Activated naive CD8-positive, alpha-beta T cell treated with anti-CD3 and anti-CD28 coated beads, Interleukin-2, amount 50 U/mL, for 24 hours (primary cell): ENCODE data around the gene PXDC1.

Source experiments
- ATAC-seq: fragments of 150-1000 bp; cut with Tn5 transposase; one replicate; pipeline ENCODE4 v1.10.0; 2021
- DNase-seq: peaks from one replicate; pipeline ENCODE4 v3.0.0; 2021
- H3K27ac Mint-ChIP-seq: one replicate; pipeline ENCODE4 v1.8.0; 2021; ENCODE audit warnings: mild to moderate bottlenecking, mixed read lengths
- H3K27me3 Mint-ChIP-seq: one replicate; pipeline ENCODE4 v1.8.0; 2021; ENCODE audit warnings: mixed read lengths
- H3K36me3 Mint-ChIP-seq: one replicate; pipeline ENCODE4 v1.8.0; 2021; ENCODE audit warnings: low read depth, mixed read lengths
- H3K4me1 Mint-ChIP-seq: one replicate; pipeline ENCODE4 v1.8.0; 2021; ENCODE audit warnings: mixed read lengths
- H3K4me3 Mint-ChIP-seq: one replicate; pipeline ENCODE4 v1.8.0; 2021; ENCODE audit warnings: mild to moderate bottlenecking, moderate library complexity, mixed read lengths
- H3K9me3 Mint-ChIP-seq: one replicate; pipeline ENCODE4 v1.8.0; 2021; ENCODE audit warnings: mixed read lengths

The PXDC1 gene

DNA sequence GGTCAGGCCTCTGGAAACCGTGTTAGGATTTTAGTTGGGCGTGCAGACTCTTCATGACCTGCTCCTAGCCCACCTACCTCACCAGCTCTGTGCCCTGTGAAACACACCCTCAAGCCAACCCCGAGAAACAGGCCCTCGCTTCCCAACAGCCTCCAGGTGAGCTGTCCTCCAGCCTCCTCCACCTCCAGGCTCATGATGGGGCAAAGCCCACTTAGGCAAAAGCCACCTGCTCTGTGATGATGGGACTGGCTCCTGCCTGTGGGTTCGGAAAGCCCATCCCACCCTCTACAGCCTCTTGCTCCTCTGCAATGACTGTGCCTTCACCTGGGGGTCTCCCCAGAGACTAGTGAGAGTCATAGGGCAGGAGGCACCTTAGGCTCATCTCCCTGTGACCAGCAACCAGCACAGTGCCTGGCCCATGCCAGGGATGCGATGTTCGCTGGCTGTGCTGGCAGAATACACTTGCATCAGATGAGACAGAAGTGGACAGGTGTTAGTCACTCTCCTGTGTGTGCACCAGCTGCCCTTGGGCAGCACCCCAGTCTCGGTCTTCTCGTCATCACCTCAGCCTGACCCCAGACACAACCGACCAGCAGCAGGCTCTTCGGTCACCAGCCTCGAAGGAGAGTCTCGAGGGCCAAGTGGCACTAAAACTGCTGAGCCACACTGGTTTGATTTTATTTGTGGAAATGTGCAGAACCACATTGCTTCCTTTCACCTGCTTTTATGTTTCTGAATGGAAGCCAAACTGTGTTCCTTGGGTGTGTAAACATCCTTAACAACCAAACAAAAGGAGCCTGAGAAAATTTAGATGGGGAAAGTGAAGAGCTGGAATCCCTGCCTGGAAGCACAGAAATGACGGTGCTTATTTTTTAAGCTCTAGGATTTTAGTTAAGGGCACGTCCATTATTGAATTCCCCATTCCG, 10.7 kb downstream of the PXDC1 start:
- Mint-ChIP-seq H3K4me3 (no peak overlapping the region), H3K27ac (no peak overlapping the region), H3K4me1 (peaks cover 10% of the 10 kb centered on the region), H3K9me3 (no peaks in the 10 kb centered on the region), H3K36me3 (no peaks in the 10 kb centered on the region), H3K27me3 (peaks cover 13% of the 10 kb centered on the region)
- no peak for DNase-seq
- ATAC-seq = no peak

DNA sequence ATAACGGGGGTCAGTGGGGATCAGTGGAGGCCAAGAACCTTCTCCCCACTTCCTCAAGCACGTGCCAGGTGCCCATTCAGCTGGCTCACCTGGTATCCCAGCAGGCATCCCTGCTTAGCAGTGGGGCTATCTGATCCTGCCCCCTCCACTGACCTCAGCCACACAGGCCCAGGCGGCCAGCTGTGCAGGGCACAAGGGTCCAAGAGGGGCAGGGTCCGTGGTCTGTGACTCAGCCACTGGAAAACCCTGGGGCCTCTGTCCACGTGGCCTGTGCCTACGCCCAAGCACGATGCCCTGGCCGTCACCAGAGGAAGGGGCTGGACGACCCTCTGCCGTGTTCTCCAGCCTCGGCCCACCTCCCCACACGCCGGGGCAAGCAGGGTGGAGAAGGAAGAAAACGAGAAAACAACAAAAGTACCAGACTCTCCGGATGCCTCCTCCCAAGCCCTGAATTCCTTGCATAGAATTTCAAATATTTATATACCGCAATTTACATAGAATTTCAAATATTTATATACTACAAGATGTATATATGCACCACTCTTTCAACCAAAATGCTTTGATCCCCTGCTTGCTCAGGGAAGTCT, 12.1 kb downstream of the PXDC1 start:
- ATAC-seq = no peak
- Mint-ChIP-seq H3K4me1 (peaks cover 10% of the 10 kb centered on the region), H3K36me3 (no peaks in the 10 kb centered on the region), H3K9me3 (no peaks in the 10 kb centered on the region), H3K27me3 (peaks cover 20% of the 10 kb centered on the region), H3K27ac (no peak overlapping the region), H3K4me3 (no peak overlapping the region)
- no peak for DNase-seq

DNA sequence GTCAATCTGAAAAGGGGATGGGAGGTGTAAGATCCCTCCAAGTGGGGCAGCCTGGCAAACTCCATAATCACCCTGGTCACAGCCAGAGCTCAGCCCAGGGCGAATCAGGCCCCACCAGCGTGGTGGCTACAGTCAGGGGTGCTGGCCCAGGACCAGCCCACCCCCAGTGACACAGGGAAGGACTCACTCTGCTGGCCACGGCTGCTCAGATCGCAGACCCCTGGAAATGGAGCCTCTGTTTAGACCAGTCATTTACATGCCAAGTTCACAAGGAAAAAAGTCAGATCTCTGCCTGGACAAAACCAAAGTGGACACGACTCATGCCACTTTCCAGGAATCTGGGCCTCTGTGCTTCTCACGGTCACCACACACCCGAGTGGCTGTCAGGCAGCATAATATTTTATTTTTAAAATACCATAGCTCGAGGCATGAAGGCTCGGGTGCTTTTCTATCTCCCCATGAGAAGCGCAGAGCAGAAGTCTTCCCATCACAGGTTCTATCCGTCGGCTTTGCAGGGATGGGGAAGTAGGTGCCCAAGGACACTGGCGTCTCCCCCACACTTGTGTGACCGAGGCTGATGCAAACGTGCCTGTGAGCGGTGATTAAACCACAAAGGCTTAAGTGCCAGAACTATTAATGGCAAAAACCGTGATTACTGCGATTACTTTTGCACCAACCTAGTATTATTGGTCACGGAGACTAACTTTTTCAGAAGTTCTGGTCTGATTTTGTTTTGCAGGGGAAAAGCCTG, 13.0 kb downstream of the PXDC1 start:
- DNase-seq (no peak), ATAC-seq (no peak)
- Mint-ChIP-seq H3K9me3 (no peaks in the 10 kb centered on the region), H3K27ac (no peak overlapping the region), H3K27me3 (peaks cover 28% of the 10 kb centered on the region), H3K4me1 (peaks cover 10% of the 10 kb centered on the region), H3K4me3 (no peak overlapping the region), H3K36me3 (no peaks in the 10 kb centered on the region)

DNA sequence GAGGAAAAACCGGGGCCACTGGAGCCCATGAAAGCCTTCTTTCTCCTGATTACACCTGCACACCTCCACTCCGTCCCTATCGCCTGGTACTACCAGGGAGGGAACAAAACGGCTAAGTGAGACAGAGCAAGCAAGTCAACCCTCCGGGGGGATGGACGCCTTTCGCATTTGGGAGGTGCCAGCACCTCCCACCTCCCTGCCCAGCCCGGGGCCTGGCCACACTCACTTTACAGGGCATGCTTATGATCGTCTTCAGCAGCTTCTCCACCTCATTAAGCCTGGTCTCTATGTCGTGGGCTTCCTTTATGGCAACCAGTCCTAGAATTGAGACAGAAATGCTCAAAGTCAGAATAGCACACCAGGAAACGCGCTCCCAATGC, 13.7 kb downstream of the PXDC1 start:
- ATAC-seq (no peak), DNase-seq (no peak)
- no peak overlapping the region for H3K4me3 Mint-ChIP-seq
- no peaks in the 10 kb centered on the region for H3K36me3 Mint-ChIP-seq
- H3K27ac Mint-ChIP-seq = no peak overlapping the region
- H3K4me1 Mint-ChIP-seq = peaks cover 8% of the 10 kb centered on the region
- H3K9me3 Mint-ChIP-seq = no peaks in the 10 kb centered on the region
- H3K27me3 Mint-ChIP-seq = peaks cover 29% of the 10 kb centered on the region

DNA sequence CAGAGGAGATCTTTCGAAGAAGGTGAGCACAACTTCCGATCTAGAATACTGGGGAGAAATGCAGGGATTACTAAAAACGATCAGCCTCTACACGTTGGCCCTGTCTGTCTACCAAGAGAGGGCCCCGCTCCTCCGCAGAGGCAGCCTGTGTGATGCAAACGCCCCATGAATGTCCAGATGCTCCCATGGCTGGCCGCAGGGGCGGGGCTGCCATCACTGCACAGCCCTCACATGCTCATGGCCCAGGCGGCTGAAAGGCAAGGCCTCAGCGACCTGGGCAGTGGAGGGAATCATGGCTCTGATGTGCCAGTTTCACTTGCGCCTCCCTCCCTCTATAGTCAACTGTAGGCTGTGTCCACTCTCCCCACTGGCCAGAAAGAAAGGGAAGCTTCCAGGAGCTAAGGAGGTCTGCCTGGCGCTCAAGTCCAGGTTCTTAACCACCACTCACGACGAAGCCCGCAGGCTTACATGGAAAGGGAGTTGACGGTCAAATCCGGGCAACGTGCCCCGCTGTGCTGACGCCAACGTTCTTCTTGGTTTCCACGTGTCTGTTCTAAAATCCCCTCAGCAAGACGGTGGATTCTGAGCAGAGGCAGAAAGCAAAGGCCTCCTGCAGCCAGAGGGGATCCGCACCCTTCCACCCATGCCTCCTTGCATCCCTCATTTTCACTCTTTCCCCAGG, 14.2 kb downstream of the PXDC1 start:
- ATAC-seq (no peak), DNase-seq (no peak)
- Mint-ChIP-seq H3K9me3 (no peaks in the 10 kb centered on the region), H3K27ac (no peak overlapping the region), H3K27me3 (peaks cover 34% of the 10 kb centered on the region), H3K36me3 (no peaks in the 10 kb centered on the region), H3K4me3 (no peak overlapping the region), H3K4me1 (peaks cover 3% of the 10 kb centered on the region)

DNA sequence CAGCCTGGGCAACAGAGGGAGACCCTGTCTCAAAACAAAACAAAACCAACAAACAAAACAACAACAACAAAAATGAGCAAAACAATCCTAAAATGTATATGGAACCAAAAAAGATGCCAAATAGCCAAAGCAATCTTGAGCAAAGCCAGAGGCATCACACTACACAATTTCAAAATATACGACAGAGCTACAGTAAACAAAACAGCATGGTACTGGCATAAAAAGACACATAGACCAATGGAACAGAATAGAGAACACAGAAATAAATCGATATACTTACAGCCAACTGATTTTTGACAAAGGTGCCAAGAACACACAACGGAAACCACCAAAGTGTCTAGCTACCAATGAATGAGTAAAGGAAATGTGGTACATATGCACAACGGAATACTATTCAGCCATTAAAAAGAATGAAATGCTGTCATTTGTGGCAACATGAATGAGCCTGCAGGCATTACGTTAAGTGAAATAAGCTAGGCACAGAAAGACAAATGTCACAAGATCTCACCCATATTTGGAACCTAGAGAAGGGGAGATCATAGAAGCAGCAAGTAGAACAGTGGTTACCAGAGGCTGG, 16.4 kb downstream of the PXDC1 start:
- H3K4me1 Mint-ChIP-seq = no peaks in the 10 kb centered on the region
- ATAC-seq (no peak), DNase-seq (no peak)
- no peak overlapping the region for H3K27ac Mint-ChIP-seq
- peaks cover 31% of the 10 kb centered on the region for H3K27me3 Mint-ChIP-seq
- H3K4me3 Mint-ChIP-seq = no peak overlapping the region
- no peaks in the 10 kb centered on the region for H3K36me3 Mint-ChIP-seq
- no peaks in the 10 kb centered on the region for H3K9me3 Mint-ChIP-seq

DNA sequence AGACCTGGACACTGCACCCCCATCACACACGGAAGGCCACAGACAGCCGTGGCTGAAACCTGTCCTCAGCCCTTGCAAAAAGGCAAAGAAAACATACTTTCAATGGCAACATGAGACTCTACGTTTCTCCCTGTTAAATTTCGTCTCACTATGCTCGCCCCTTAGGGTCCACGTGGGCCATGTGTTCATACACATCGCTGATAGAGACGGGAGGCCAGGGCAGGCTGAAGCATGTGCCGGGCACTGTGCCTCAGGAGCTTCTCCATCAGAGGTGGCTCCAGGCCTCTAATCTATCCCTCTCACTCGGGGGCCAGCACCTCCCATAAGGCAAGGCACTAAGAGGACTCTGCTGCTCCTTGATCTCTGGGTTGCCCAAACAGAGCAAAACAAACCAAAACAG, 17.5 kb downstream of the PXDC1 start:
- H3K27me3 Mint-ChIP-seq = peaks cover 31% of the 10 kb centered on the region
- no peaks in the 10 kb centered on the region for H3K4me1 Mint-ChIP-seq
- H3K36me3 Mint-ChIP-seq = no peaks in the 10 kb centered on the region
- ATAC-seq (no peak), DNase-seq (no peak)
- no peak overlapping the region for H3K4me3 Mint-ChIP-seq
- no peaks in the 10 kb centered on the region for H3K9me3 Mint-ChIP-seq
- no peak overlapping the region for H3K27ac Mint-ChIP-seq

DNA sequence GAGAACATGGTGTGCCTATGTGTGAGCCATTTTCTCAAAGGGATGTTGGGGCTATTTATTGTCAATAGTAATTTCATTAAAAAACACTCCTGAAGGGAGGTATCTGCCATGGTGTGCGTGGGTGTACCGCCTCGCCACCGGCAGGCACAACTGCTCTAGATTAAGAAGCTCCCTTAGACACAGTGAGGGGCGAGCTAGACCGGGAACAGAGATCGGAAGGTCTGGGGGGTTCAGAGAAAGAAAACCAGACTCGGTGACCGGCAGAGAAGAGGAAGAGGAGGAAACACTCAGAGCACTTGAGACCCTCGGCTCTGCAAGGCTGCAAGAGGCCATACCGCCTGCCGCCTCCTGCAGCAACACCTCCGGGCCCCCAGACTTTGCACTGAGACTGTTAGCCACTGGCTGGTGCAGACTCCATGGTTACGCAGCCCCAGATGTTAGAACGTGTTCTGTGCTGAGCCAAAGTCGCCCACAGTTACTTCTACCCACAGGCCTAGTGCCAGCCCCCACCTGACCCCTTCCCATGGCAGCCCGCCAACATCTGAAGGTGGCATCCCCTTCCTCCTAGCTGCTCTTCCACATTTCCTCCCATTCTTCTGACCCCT, 18.1 kb downstream of the PXDC1 start:
- DNase-seq (no peak), ATAC-seq (no peak)
- peaks cover 31% of the 10 kb centered on the region for H3K27me3 Mint-ChIP-seq
- H3K9me3 Mint-ChIP-seq = no peaks in the 10 kb centered on the region
- no peaks in the 10 kb centered on the region for H3K4me1 Mint-ChIP-seq
- no peak overlapping the region for H3K4me3 Mint-ChIP-seq
- H3K36me3 Mint-ChIP-seq = no peaks in the 10 kb centered on the region
- H3K27ac Mint-ChIP-seq = no peak overlapping the region

DNA sequence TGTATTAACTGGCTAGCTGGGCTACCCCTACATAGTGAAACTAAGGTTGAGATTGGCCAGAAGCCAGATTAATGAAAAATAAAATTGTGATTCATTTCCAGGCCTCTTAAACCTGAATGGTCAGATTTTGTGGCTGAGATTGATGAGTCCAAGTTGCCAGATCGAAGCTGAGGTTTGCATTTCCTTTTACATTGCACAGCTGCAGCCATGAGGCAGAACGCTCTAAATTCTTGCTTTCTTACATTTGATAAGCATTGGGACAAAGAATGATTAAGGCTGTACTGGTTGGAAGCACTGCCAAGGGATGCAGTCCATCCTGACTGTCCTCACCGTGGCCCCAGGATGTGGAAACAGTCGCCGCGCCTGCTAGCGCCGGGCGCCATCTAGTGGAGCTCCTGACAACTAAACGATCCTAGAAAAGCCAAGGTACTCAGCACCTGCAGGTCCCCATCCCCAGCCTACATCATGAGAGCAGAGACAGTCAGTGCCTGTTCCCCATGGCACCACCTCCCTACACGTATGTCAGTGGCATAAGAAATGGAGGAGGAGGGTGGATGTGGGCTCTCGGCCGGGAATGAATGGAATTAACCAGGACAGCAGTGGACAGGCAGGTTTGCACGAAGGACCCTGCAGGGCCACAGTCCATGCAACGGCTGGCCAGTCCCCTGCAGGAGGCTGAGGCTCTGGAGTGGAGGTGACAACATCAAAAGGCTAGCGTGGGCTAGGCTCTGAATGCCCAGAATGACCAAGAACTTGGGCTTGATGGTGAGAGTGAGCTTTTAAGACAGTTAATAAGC, 19.0 kb downstream of the PXDC1 start:
- no peak overlapping the region for H3K4me3 Mint-ChIP-seq
- H3K27me3 Mint-ChIP-seq = peaks cover 31% of the 10 kb centered on the region
- H3K9me3 Mint-ChIP-seq = no peaks in the 10 kb centered on the region
- H3K4me1 Mint-ChIP-seq = no peaks in the 10 kb centered on the region
- ATAC-seq = no peak
- H3K27ac Mint-ChIP-seq = no peak overlapping the region
- peak; percentile 68 for DNase-seq
- no peaks in the 10 kb centered on the region for H3K36me3 Mint-ChIP-seq

DNA sequence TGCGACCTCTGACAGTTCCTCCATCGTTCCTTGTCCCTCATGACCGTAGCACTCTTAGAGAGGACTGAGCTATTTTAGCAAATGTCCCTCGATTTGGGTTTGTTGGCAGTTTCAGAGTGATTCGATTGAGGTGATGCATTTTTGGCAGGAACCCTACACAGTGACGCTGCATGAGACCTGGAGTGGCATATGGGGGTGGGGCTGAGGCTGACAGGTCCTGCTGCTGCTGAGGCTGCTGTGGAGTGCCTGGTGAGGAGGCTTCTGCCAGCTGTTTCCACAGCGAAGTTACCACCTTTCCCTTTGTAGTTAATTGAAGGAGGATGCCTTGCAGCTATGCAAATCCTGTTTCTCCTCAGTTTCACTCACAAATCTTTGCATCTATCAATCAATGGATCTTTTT, 19.8 kb downstream of the PXDC1 start:
- Mint-ChIP-seq H3K27ac (no peak overlapping the region), H3K9me3 (no peaks in the 10 kb centered on the region), H3K4me1 (no peaks in the 10 kb centered on the region), H3K27me3 (peaks cover 31% of the 10 kb centered on the region), H3K36me3 (no peaks in the 10 kb centered on the region), H3K4me3 (no peak overlapping the region)
- DNase-seq (no peak), ATAC-seq (no peak)

DNA sequence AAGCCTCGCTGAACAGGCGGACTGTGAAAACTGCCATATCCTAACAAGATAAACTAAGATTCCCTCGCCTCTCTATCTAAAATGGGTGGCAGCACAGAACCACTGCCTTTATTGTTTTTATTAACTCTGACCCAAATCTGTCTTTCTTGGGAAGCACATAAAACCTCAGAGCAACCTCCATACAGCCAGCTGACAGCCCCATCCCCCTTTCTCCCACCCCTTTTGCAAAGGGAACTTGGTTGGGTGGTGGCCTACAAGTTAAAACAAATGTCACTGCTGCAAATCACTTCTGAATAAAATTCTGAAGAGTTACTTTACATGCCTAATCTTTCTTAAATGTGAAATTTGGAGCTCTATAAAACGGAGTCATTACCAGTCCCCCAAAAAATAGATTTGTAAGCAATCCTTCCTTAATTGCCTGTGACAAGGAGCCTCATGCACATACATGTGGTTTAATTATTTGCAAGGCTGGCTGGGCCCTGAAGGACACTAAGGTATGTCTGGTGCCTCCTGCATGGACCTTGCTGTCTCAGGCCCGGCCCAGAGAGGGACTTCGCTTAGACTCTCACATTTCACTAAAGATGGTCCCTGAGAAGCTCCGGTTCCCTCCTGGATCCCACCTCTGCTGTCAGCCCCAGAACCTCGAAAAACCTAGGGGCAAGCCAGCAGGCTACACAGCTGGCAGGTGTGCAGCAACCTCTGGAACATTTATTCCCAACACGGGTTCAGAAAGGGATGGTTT, 21.7 kb downstream of the PXDC1 start:
- no peak overlapping the region for H3K27ac Mint-ChIP-seq
- H3K9me3 Mint-ChIP-seq = no peaks in the 10 kb centered on the region
- no peaks in the 10 kb centered on the region for H3K36me3 Mint-ChIP-seq
- H3K4me3 Mint-ChIP-seq = no peak overlapping the region
- H3K27me3 Mint-ChIP-seq = peaks cover 21% of the 10 kb centered on the region
- ATAC-seq (no peak), DNase-seq (no peak)
- no peaks in the 10 kb centered on the region for H3K4me1 Mint-ChIP-seq

DNA sequence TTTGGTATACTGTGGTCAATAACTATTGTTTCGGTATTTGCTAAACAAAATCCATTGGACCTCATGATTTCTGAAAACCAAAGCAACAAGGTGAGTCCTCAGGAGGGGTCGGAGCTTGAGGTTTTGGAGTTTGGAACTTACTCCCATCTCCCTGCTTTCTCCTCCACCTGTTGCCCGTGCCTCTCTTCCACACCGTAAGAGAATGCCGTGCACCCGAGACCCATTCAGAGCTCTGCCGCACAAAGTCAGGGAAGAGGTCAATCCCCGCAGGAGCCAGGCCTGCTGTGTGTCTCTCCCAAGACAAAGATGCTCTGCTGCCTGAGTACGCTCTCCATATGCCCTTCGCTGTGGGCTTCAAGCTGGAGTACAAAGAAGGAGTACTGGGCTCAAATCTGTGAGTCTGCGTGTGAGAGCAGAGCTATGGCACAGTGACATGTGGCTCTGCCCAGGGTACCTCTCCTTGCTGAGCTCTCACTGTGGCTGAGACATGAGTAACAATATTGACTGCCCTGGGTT, 23.9 kb downstream of the PXDC1 start:
- Mint-ChIP-seq H3K4me3 (no peak overlapping the region), H3K9me3 (no peaks in the 10 kb centered on the region), H3K36me3 (no peaks in the 10 kb centered on the region), H3K4me1 (no peaks in the 10 kb centered on the region), H3K27ac (no peak overlapping the region), H3K27me3 (peaks cover 7% of the 10 kb centered on the region)
- DNase-seq = no peak
- ATAC-seq = no peak

DNA sequence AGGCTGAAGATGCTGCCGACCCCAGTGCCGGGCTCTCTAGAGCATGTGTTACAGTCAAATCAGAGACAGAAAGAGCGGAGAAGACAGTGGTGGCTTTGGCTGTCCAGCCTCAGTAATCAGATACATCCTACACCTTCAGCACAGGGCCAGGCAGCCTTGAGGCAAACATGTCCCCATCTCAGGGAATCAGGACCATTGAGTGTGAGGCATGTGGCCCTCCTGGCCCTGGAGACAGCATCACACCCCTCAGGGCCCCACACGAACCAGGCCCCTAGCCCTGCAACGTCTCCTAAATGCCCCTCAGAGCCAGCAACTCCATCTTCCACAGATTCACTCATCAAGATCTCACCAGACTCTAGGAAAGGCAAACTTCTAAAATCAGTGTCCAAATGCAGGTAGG, 24.5 kb downstream of the PXDC1 start:
- H3K4me1 Mint-ChIP-seq = no peaks in the 10 kb centered on the region
- ATAC-seq (no peak), DNase-seq (no peak)
- H3K27me3 Mint-ChIP-seq = peaks cover 1% of the 10 kb centered on the region
- no peaks in the 10 kb centered on the region for H3K36me3 Mint-ChIP-seq
- no peak overlapping the region for H3K4me3 Mint-ChIP-seq
- no peak overlapping the region for H3K27ac Mint-ChIP-seq
- H3K9me3 Mint-ChIP-seq = no peaks in the 10 kb centered on the region
